Erythroblast (primary cell): ENCODE data around the gene SH2D3C.

Experiments
- GATA1 ChIP-seq: IDR thresholded peaks from 2 replicates; pipeline ENCODE4 v1.6.1; 2011; ENCODE audit warnings: low read depth, mild to moderate bottlenecking, control low read depth, low read length, moderate library complexity
- POLR2A ChIP-seq: IDR thresholded peaks from 2 replicates; pipeline ENCODE4 v1.6.1; 2011; ENCODE audit warnings: mild to moderate bottlenecking, low read length

- TF ChIP-seq POLR2A (peak; percentile 21), GATA1 (no peak)
Measured at GRCh38 chr9:127785023-127785932, 6.8 kb upstream of the SH2D3C start.
